ENCODE results near the gene CCDC146. TPM values are rescaled to one million over a fixed set of nuclear protein-coding genes. Genes with fewer than 3 reads are reported as not detected.
"Not testable (repeated sequence)": the region's sequence is repeated elsewhere in the genome, so short reads cannot be mapped to it uniquely, and the experiment has no call there.

Gene CCDC146
- 0.40 and 0.42 TPM in 2 replicates for total RNA-seq (2014; rRNA removed; shearing (Covaris generic))
- polyA plus RNA-seq (2015; cell fraction: cytosol; rRNA removed) = 0.13 and 0.54 TPM in 2 replicates
- 1.1 and 2.2 TPM in 2 replicates for polyA plus RNA-seq (2015; cell fraction: nucleus; rRNA removed)

DNA sequence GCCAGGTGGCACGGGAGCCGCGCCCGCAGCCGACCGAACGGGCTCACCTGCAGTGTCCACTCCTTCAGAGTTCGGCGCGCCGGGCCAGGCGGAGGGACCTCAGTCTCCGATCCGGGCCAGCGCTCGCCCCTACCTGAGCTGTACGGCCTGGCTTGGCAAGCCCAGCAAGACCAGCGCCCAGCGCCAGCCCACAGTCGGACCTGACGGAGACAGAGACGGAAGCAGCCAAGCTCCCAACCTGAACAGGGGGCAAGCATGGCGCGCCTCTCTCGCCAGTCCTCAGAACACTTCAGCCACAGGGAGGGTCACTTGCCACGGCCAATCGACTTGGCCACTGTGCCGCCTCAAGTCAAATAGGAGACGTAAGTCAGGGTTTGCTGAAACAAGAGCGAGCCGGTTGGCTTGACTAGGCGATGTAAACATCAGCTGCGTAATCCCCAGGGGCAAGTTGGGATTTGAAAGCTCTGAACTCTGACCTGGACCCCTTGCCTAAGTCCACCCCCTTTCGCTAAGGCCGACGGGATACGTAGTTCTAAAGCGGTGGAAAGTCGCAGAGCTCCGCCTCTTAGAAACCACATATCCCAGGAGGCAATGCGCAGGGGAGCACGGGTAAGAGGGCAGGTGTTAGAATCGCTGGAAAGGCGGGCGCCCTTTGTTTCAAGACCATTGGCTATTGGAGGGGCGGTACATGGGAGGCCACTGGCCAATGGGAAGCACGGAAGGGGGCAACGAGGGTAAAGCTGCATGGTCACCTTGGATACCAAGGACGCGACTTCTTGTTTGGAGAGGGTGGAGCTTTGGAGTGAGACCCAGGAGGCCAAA is at the start of gene CCDC146:
TSS of gene CCDC146 (plus strand) at position 756 of the 822 bp plus-strand sequence. CDS start 45,054 bp downstream, outside the sequence.
- peak; percentile 98 for DNase-seq (ENCODE audit: low read depth)

DNA sequence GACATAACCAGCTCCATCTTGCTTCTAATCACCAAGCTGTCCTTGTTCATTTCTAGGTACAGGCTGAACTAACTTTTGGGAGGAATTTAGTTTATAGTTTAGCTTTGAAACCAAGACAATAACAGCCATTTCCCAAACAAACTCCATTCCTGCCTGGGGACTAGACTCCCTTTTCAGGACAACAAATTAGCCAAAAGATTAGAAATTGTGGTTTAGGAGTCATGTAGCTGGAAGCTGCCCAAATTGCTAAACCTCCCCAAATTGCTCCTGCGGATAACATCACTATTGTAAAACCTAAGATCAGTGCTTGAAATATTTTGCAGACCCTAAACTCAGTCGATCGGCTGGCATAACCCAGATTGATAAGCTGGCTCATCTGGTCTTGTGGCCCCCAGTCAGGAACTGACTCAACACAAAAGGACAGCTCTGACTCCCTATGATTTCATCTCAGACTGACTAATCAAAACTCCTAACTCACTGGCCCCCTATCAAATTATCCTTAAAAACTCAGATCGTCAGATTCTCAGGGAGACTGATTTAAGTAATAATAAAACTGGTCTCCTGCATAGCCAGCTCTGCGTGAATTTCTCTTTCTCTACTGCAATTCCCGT is 47.5 kb upstream of the CCDC146 start:
- peak; percentile 31 for DNase-seq (ENCODE audit: low read depth)

DNA sequence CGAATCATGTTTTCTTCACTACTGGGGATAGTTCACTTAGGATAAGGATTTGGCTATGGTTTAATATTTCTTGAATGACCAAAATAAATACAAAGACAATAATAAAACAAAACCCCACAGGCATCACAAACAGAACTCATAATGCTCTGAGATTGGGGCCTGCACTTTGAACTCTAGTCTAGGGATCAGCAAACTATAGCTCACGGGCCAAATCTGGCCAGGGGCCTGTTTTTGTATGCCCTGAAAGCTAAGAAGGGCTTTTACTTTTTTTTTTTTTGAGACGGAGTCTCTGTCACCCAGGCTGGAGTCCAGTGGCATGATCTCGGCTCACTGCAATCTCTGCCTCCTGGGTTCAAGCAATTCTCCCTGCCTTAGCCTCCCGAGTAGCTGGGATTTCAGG is 45.4 kb upstream of the CCDC146 start:
- not testable (repeated sequence) for DNase-seq (ENCODE audit: low read depth)

GRCh38 chr7:77079112-77079511 is 43.3 kb upstream of the CCDC146 start:
- DNase-seq (ENCODE audit: low read depth) = not testable (repeated sequence)

- DNase-seq (ENCODE audit: low read depth) = peak; percentile 52
Observed at GRCh38 chr7:77079624-77080023, 42.8 kb upstream of the CCDC146 start.

GRCh38 chr7:77080236-77080635 is 42.2 kb upstream of the CCDC146 start:
- DNase-seq (ENCODE audit: low read depth) = not testable (repeated sequence)

DNA sequence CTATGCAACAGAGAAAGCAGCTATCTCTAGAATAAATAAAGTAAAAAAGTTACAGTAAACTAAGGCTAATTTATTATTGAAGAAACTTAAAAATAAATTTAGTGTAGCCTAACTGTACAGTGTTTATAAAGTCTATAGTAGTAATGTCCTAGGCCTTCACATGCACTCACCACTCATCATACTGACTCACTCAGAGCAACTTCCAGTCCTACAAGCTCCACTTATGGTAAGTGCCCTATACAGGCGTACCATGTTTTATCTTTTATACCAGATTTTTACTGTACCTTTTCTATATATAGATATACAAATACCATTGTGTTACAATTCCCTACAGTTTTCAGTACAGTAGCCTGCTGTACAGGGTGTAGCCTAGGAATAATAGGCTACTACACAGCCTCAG is 40.2 kb upstream of the CCDC146 start:
- DNase-seq (ENCODE audit: low read depth) = not testable (repeated sequence)

DNA sequence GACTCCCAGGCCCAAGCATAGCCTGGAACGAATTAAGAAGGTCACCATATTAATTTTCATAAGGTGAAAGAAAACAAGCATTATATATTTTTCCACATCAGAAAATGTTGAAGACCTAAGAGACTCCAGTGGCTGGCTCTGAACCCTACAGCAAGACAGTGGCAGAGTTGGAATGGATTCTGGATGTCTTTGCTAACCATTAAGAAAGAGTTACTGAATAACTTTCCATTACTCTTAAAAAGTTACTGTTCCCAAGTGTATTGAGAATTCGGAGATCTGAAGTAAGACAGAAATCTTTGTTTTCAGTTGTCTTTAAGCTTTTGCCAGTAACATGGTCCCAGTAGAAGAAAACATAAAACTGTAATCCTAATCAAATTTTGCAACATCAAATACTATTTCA is 30.1 kb upstream of the CCDC146 start:
- DNase-seq (ENCODE audit: low read depth) = not testable (repeated sequence)

GRCh38 chr7:77100501-77100900 is 21.9 kb upstream of the CCDC146 start:
- DNase-seq (ENCODE audit: low read depth) = not testable (repeated sequence)

GRCh38 chr7:77101187-77101586 is 21.2 kb upstream of the CCDC146 start:
- DNase-seq (ENCODE audit: low read depth) = not testable (repeated sequence)

GRCh38 chr7:77102671-77103070 is 19.7 kb upstream of the CCDC146 start:
- DNase-seq (ENCODE audit: low read depth) = not testable (repeated sequence)

- DNase-seq (ENCODE audit: low read depth) = peak; percentile 63
Observed at GRCh38 chr7:77105904-77106303, 16.5 kb upstream of the CCDC146 start.

DNA sequence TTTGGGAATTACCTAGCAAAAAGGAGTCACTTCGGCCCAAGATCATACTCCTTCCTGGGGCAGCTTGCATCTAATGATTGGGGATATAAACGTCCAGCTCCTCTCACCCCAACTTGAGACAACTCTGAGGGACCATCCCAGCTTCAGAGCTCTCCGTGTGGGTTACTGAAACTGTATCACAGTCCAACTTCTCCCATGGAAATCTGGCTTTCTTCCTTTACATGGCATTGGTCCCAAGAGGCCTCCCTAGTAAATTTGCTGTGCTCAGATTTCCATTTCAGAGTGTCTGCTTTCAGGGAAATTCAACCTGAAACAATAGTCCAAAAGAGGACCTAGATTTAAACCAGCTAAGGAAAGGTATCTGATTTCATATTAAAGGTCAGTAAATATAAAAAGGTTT is 14.8 kb upstream of the CCDC146 start:
- DNase-seq (ENCODE audit: low read depth) = not testable (repeated sequence)

GRCh38 chr7:77108362-77108761 is 14.1 kb upstream of the CCDC146 start:
- not testable (repeated sequence) for DNase-seq (ENCODE audit: low read depth)

DNA sequence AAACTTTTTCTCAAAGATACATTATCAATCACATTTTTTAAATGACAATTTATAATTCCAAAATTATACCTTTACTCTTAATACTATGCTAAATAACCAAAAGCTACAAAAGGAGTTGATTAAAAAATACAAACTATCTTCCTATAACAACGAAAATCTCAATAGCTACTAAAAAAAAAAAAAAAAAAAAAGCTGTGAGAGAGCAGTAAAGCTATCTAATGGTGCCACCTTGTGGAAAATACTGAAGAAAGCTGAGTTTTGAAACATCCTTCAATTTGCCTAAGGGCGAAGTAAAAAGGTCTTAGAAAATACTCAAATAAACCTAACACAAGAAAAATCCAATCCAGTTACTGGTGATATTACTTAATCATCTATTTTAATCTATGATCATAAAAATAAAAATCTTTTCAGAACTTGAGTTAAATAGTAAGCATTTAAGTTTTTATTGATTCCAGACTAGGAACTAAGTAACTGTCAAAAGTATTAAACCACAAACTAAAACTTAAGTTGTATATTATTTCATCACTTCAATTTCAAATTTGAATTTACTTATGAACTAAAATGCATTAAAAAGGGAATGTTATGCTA is 9.6 kb upstream of the CCDC146 start:
- DNase-seq (ENCODE audit: low read depth) = peak; percentile 11

- DNase-seq (ENCODE audit: low read depth) = not testable (repeated sequence)
Observed at GRCh38 chr7:77125486-77125885, 3.1 kb downstream of the CCDC146 start.

GRCh38 chr7:77127009-77127408 is 4.6 kb downstream of the CCDC146 start:
- DNase-seq (ENCODE audit: low read depth) = not testable (repeated sequence)

DNA sequence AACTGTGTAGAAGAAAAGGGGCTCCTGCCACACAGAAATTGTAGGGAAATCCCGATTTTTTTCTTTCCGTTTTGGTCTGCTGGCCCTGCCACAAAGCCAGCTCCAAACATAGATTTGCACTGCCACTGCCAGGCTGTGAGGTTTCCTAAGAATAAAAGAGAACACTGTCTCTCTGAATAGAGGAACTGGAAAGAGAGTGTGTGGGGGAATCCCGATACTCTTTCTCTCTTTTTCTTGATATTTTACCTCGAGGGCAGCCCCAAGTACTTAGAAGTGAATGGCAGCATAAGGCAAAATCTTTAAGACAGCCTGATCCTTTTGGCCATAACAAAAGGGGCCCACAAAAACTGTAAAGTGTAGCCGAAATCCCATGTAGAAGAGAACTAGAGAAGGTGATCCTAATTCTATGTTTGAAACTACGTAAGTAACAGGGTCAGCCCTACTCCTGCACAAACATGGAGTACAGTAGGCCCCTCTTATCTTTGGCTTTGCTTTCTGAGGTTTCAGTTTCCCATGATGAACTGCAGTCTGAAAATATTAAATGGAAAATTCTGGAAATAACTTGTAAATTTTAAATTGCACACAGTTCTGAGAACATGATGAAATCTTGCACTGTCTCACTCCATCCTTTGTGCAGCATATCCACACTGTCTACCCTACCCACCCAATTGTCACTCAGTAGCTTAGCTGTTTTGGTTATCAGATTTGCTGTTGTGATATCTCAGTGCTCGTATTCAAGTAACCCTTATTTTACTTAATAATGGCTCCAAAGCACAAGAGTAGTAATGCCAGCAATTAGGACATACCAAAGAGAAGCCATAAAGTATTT is 6.4 kb downstream of the CCDC146 start:
- not testable (repeated sequence) for DNase-seq (ENCODE audit: low read depth)

GRCh38 chr7:77131781-77132180 is 9.4 kb downstream of the CCDC146 start:
- DNase-seq (ENCODE audit: low read depth) = not testable (repeated sequence)

DNA sequence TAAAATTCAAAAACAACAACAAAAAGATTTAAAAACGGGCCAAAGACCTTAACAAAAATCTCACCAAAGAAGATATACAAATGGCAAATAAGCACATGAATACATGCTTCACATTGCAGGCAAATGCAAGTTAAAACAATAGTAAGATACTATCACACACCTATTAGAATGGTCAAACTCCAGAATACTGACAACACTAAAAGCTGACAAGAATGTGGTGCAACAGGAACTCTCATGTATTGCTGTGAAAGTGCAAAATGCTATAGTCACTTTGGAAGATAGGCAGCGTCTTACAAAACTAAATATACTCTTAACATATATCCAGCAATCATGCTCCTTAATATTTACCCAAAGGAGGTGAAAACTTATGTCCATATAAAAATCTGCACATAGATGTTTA is 16.3 kb downstream of the CCDC146 start:
- not testable (repeated sequence) for DNase-seq (ENCODE audit: low read depth)

DNA sequence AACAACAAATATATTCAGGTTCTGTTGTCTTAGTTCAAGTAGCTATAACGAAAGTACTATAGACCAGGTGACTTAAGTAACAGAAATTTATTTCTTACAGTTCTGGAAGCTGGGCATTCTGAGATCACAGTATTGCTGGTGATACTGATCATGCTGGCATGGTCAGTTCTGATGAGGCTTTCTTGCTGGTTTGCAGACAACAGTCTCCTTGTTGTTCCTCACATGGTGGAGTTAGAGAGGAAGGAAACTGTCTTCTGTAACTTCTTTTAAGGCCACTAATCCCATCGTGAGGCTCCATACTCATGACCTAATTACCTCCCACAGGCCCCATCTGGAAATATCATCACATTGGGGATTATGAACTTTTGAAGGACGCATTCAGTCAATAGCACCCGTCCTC is 17.9 kb downstream of the CCDC146 start:
- DNase-seq (ENCODE audit: low read depth) = not testable (repeated sequence)
